B cell (primary cell): ENCODE data around the gene NOL6. TPM values are rescaled to one million over a fixed set of nuclear protein-coding genes. Genes with fewer than 3 reads are reported as not detected.
"Not testable (repeated sequence)": the region's sequence is repeated elsewhere in the genome, so short reads cannot be mapped to it uniquely, and the experiment has no call there.

Experiments used
- ATAC-seq: fragments of 200-7000 bp; cut with Tn5 transposase; one replicate; pipeline ENCODE4 v1.10.0; 2021; ENCODE audit warnings: low read depth, mild to moderate bottlenecking, moderate number of reproducible peaks, moderate library complexity
- CTCF ChIA-PET: fragments of 350-600 bp; sonication (Branson Sonifier 250); formaldehyde crosslinking; loops from one replicate; lab custom pipeline; 2021; ENCODE audit warnings: antibody characterized with exemption, inconsistent platforms; lab: Charles Lee
- POLR2A ChIA-PET: fragments of 350-600 bp; sonication (Branson Sonifier 250); formaldehyde crosslinking; loops from one replicate; lab custom pipeline; 2021; ENCODE audit warnings: antibody characterized with exemption; lab: Charles Lee
- DNase-seq: peaks from one replicate; pipeline ENCODE4 v3.0.0; 2013
- H2AFZ ChIP-seq: 2 replicates; pipeline ENCODE4 v1.6.1; 2012; ENCODE audit warnings: mild to moderate bottlenecking, low read depth, low read length; ENCODE audit not compliant: insufficient read depth, poor library complexity, severe bottlenecking
- H3K27ac ChIP-seq, 2 donors: 1 replicate in 1 of 2; 2 replicates in 1 of 2; pipeline ENCODE4 v1.5.1; 2012 to 2013; ENCODE audit warnings: low read length in 2 of 2, mild to moderate bottlenecking in 2 of 2, moderate library complexity in 1 of 2
- H3K27me3 ChIP-seq, 4 experiments: fragments of 200-600 bp in 1 of 4; sonication (generic) in 1 of 4; replicated peaks in 1 of 4; 1 replicate in 2 of 4; 2 replicates in 2 of 4; pipeline versions ENCODE4 v1.6.1 to v1.7.0; 2013 to 2016; ENCODE audit warnings: low read length in 3 of 4, mild to moderate bottlenecking in 2 of 4, mixed read lengths in 1 of 4, moderate library complexity in 1 of 4; ENCODE audit not compliant: insufficient read depth in 4 of 4, control insufficient read depth in 3 of 4; ENCODE audit errors: control extremely low read depth in 1 of 4
- H3K36me3 ChIP-seq, 2 experiments: replicated peaks in 1 of 2; 1 replicate in 1 of 2; 2 replicates in 1 of 2; pipeline versions ENCODE4 v1.6.1 to v1.7.1; 2013; ENCODE audit warnings: low read length in 1 of 2; ENCODE audit not compliant: insufficient read depth in 2 of 2, control insufficient read depth in 1 of 2; ENCODE audit errors: control extremely low read depth in 1 of 2, extremely low read depth in 1 of 2
- H3K4me1 ChIP-seq, 2 donors: fragments of 200-600 bp in 1 of 2; sonication (generic) in 1 of 2; 1 replicate in 1 of 2; 2 replicates in 1 of 2; pipeline versions ENCODE4 v1.5.1 to v1.6.1; 2013 to 2017; ENCODE audit warnings: low read length in 2 of 2; ENCODE audit not compliant: control insufficient read depth in 2 of 2, insufficient read depth in 2 of 2
- H3K4me2 ChIP-seq: replicated peaks from 2 replicates; pipeline ENCODE3; 2012; ENCODE audit warnings: mild to moderate bottlenecking, low read depth, low read length; ENCODE audit not compliant: poor library complexity, severe bottlenecking
- H3K4me3 ChIP-seq, 5 experiments: fragments of 200-600 bp in 1 of 5; sonication (generic) in 1 of 5; 1 replicate in 3 of 5; 2 replicates in 2 of 5; pipeline versions ENCODE4 v1.5.1 to v1.7.0; 2011 to 2016; ENCODE audit warnings: low read length in 4 of 5, mild to moderate bottlenecking in 4 of 5, low read depth in 2 of 5, control low read depth in 1 of 5, moderate library complexity in 1 of 5; ENCODE audit not compliant: insufficient read depth in 1 of 5; ENCODE audit errors: control extremely low read depth in 1 of 5, extremely low read depth in 1 of 5
- H3K79me2 ChIP-seq: fragments of 200-600 bp; sonication (generic); one replicate; pipeline ENCODE4 v1.6.0; 2016; ENCODE audit warnings: low read length; ENCODE audit not compliant: control insufficient read depth, insufficient read depth
- H3K9ac ChIP-seq: fragments of 200-600 bp; sonication (generic); 2 replicates; pipeline ENCODE4 v1.6.1; 2017; ENCODE audit warnings: mild to moderate bottlenecking, low read length, moderate library complexity
- H3K9me3 ChIP-seq, 3 donors: one replicate each; pipeline versions ENCODE4 v1.6.1 to v1.7.1; 2013; ENCODE audit warnings: low read length in 2 of 3; ENCODE audit not compliant: control insufficient read depth in 2 of 3, insufficient read depth in 1 of 3; ENCODE audit errors: control extremely low read depth in 1 of 3
- H4K20me1 ChIP-seq: 2 replicates; pipeline ENCODE4 v1.6.0; 2012; ENCODE audit warnings: mild to moderate bottlenecking, low read length; ENCODE audit not compliant: insufficient read depth, control insufficient read depth, poor library complexity, severe bottlenecking
- H3K27ac Mint-ChIP-seq: one replicate; pipeline ENCODE4 v1.8.0; 2021; ENCODE audit warnings: mixed read lengths
- H3K27me3 Mint-ChIP-seq: one replicate; pipeline ENCODE4 v1.8.0; 2021; ENCODE audit warnings: mixed read lengths
- H3K4me1 Mint-ChIP-seq: one replicate; pipeline ENCODE4 v1.8.0; 2021; ENCODE audit warnings: mixed read lengths
- H3K4me3 Mint-ChIP-seq: one replicate; pipeline ENCODE4 v1.8.0; 2021; ENCODE audit warnings: mixed read lengths
- H3K9me3 Mint-ChIP-seq: one replicate; pipeline ENCODE4 v1.8.0; 2022; ENCODE audit warnings: mixed read lengths; ENCODE audit not compliant: insufficient read depth
- EZH2 ChIP-seq: IDR thresholded peaks from 2 replicates; pipeline ENCODE4 v1.6.1; 2012; ENCODE audit warnings: borderline replicate concordance, low read depth, mild to moderate bottlenecking, moderate library complexity, low read length; ENCODE audit not compliant: insufficient read depth, poor library complexity, severe bottlenecking
- WGBS: methylation state at CpG from one replicate; pipeline ENCODE4 v1.1.5; 2013; ENCODE audit warnings: missing lambda C conversion rate; ENCODE audit not compliant: insufficient coverage; 5-methylcytosine and 5-hydroxymethylcytosine counted together
- intact Hi-C: fragments of 100-400 bp; cut with micrococcal nuclease; formaldehyde crosslinking; loops from one replicate; pipeline ENCODE4 v1.10.0; 2022
- polyA plus RNA-seq: library from polyadenylated mRNA; depleted of rRNA; stranded (reverse); fragments of >200 nt; gene quantifications from 2 replicates; pipeline ENCODE4 v1.2.3, GENCODE V29; 2012
- total RNA-seq, 2 donors: library from RNA; stranded (reverse); fragments of 120-200 nt in 1 of 2; gene quantifications; 1 replicate in 1 of 2; 2 replicates in 1 of 2; pipeline versions ENCODE4 v1.2.3 to v1.2.4, GENCODE V29; 2013 to 2022
- TF ChIP-seq, protein P1 (sequence below): fragments of 200-600 bp; IDR thresholded peaks from one replicate; pipeline ENCODE4 v1.8.0; 2022; ENCODE audit warnings: antibody characterized with exemption, mild to moderate bottlenecking

The NOL6 gene
- total and polyA plus RNA-seq, 2 donors (not counting 1 experiment from before 2014, with no cell fraction given) = 31.8 to 40.1 TPM

DNA sequence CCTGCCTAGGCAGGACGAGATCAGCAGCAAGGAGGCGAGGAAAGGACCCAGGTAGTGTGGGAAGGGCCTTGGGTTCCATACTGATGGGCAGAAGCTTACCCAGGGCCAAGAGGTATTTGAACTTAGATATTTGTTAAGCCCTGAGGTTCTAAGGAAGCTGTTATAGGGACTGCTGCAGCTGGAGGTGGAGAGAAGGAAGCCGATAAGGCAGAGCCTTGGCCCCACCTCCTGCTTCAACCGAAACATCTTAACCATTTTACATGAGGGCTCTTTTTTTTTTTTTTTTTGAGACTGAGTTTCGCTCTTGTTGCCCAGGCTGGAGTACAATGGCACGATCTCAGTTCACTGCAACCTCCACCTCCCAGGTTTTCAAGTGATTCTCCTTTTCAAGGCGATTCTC, 17.8 kb downstream of the NOL6 start:
- no peaks in the 10 kb centered on the region for H3K27me3 Mint-ChIP-seq
- ATAC-seq = no peak
- no peak overlapping the region for H3K4me3 Mint-ChIP-seq

DNA sequence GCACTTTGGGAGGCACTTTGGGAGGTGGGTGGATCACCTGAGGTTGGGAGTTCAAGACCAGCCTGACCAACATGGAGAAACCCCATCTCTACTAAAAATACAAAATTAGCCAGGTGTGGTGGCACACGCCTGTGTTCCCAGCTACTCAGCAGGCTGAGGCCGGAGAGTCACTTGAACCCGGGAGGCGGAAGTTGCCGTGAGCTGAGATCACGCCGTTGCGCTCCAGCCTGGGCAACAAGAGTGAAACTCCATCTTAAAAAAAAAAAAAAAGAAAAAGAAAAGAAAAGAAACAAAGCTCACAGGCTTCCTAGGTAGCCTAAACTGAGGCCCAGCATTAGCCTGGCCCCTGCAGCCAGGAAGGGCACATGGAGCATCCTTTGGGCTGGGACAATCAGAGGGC, 18.3 kb downstream of the NOL6 start:
- ATAC-seq, DNase-seq, H4K20me1 ChIP-seq, H3K9me3 ChIP-seq, H3K4me3 Mint-ChIP-seq, H3K9me3 Mint-ChIP-seq, H3K4me2 ChIP-seq, H2AFZ ChIP-seq, H3K9ac ChIP-seq, intact Hi-C loops, H3K27me3 ChIP-seq, H3K4me3 ChIP-seq, H3K36me3 ChIP-seq, POLR2A ChIA-PET, H3K27ac ChIP-seq, H3K4me1 Mint-ChIP-seq, H3K79me2 ChIP-seq, H3K27me3 Mint-ChIP-seq, H3K27ac Mint-ChIP-seq: not testable (repeated sequence)
- 100% methylated on average over 3 of the region's 8 CpGs for WGBS
- CTCF ChIA-PET = interaction anchor here (1.0 kb wide), 1 partner anchor 9 kb away, joined by 3 read pairs; no protein-coding TSS in a partner anchor
- peaks cover 0 to 19% of the 10 kb centered on the region in 2 donors for H3K4me1 ChIP-seq

More for the DNA sequence above, 17.8 kb downstream of the NOL6 start:
- Histone ChIP-seq H3K9me3 (no peaks in the 10 kb centered on the region), H3K27me3 (no peaks in the 10 kb centered on the region), H3K4me3 (no peak overlapping the region), H3K79me2 (no peaks in the 10 kb centered on the region), H3K9ac (no peak overlapping the region), H4K20me1 (no peaks in the 10 kb centered on the region), H3K4me1 (peaks cover 0 to 19% of the 10 kb centered on the region in 2 donors), H3K36me3 (peaks cover 0 to 5% of the 10 kb centered on the region in 2 experiments), H3K4me2 (no peak overlapping the region), H3K27ac (no peak overlapping the region), H2AFZ (no peak overlapping the region)
- DNase-seq = no peak
- TF ChIP-seq, protein P1, sequence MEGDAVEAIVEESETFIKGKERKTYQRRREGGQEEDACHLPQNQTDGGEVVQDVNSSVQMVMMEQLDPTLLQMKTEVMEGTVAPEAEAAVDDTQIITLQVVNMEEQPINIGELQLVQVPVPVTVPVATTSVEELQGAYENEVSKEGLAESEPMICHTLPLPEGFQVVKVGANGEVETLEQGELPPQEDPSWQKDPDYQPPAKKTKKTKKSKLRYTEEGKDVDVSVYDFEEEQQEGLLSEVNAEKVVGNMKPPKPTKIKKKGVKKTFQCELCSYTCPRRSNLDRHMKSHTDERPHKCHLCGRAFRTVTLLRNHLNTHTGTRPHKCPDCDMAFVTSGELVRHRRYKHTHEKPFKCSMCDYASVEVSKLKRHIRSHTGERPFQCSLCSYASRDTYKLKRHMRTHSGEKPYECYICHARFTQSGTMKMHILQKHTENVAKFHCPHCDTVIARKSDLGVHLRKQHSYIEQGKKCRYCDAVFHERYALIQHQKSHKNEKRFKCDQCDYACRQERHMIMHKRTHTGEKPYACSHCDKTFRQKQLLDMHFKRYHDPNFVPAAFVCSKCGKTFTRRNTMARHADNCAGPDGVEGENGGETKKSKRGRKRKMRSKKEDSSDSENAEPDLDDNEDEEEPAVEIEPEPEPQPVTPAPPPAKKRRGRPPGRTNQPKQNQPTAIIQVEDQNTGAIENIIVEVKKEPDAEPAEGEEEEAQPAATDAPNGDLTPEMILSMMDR = no peak
- no peak for TF ChIP-seq EZH2
- H3K9me3 Mint-ChIP-seq = no peaks in the 10 kb centered on the region
- POLR2A ChIA-PET = no interaction called here
- CTCF ChIA-PET = interaction anchor here (1.0 kb wide), 1 partner anchor 9 kb away, joined by 3 read pairs; no protein-coding TSS in a partner anchor
- H3K27ac Mint-ChIP-seq = no peak overlapping the region
- 97% methylated on average over 3 of the region's 7 CpGs for WGBS
- peaks cover 7% of the 10 kb centered on the region for H3K4me1 Mint-ChIP-seq
- intact Hi-C loops = no loop called here

DNA sequence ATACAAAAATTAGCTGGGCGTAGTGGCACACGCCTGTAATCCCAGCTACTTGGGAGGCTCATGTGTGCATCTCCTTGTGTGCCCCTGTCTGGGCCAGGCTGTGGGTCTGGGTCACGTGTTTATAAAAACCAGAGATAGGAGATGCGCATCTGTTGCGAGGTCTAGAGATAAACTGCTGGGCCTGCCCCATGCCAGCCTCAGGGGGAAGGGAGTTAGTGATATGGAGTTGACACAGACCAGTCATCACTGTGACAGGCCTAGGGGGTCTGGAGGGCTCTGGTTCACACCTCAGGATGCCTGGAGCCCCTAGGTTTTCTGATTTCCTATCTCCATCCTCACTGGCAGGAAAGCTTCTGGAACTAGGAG, 19.1 kb downstream of the NOL6 start:
- H4K20me1 ChIP-seq, DNase-seq, H3K9me3 Mint-ChIP-seq, H3K9me3 ChIP-seq, H3K4me2 ChIP-seq, H3K27ac Mint-ChIP-seq, H3K4me3 Mint-ChIP-seq, H3K36me3 ChIP-seq, H3K79me2 ChIP-seq, H3K9ac ChIP-seq, H2AFZ ChIP-seq, H3K27me3 Mint-ChIP-seq, H3K27me3 ChIP-seq, ATAC-seq, H3K27ac ChIP-seq, H3K4me3 ChIP-seq, POLR2A ChIA-PET, H3K4me1 Mint-ChIP-seq, intact Hi-C loops: not testable (repeated sequence)
- H3K4me1 ChIP-seq = peaks cover 0 to 19% of the 10 kb centered on the region in 2 donors
- 74% methylated on average over 5 of the region's 5 CpGs for WGBS
- CTCF ChIA-PET = interaction anchor here (1.9 kb wide), 1 partner anchor 8 kb away, joined by 6 read pairs; no protein-coding TSS in a partner anchor
